ENCODE measurements around the gene PDE4C.

The PDE4C gene

GRCh38 chr19:18251587-18252369, 25.5 kb upstream of the PDE4C start (continued):
- TF ChIP-seq ZBTB10 (tag by site-specific recombination; IDR thresholded peaks at IDR 0.05) (0 out of 2 replicates have a peak, but pooled peaks have one; percentile 14), ZEB2 (tag by site-specific recombination; IDR thresholded peaks at IDR 0.05) (0 out of 2 replicates have a peak, but pooled peaks have one; percentile 41), MEIS1 (CRISPR knock-in tag; IDR thresholded peaks at IDR 0.05; ENCODE audit: borderline replicate concordance) (no peak), ZNF654 (tag by site-specific recombination; IDR thresholded peaks at IDR 0.05; ENCODE audit: low read depth) (peak; percentile 86), INSM2 (tag by site-specific recombination; IDR thresholded peaks at IDR 0.05) (no peak), ZNF391 (tag by site-specific recombination; IDR thresholded peaks at IDR 0.05; ENCODE audit: borderline replicate concordance, low read depth) (0 out of 2 replicates have a peak, but pooled peaks have one; percentile 21), PRDM6 (tag by site-specific recombination; IDR thresholded peaks at IDR 0.05) (no peak), ZNF449 (tag by site-specific recombination; IDR thresholded peaks at IDR 0.05) (peak; percentile 32; the same call in 1 of the 2 replicates)

GRCh38 chr19:18249834-18250233, 23.6 kb upstream of the PDE4C start:
- ChIA-PET CTCF (interaction anchor here (0.7 to 7.5 kb wide), 6 partner anchors 12 to 187 kb away, joined by 3 to 121 read pairs (median 10); partner anchors contain the start of genes LSM4 and RAB3A), POLR2A (interaction anchor here (0.6 to 1.7 kb wide), 3 partner anchors 16 to 27 kb away, joined by 3 to 4 read pairs (median 3); no protein-coding TSS in a partner anchor)
- Histone ChIP-seq H3K4me3 (ENCODE audit: low read depth, low read length) (no peak overlapping the region), H3K27ac (ENCODE audit: extremely low read depth, low read depth, low read length) (no peak overlapping the region), H3K9me3 (ENCODE audit: control insufficient read depth, insufficient read depth, low read depth, low read length) (no peaks in the 10 kb centered on the region), H3K4me1 (ENCODE audit: control insufficient read depth, insufficient read depth, low read length) (no peaks in the 10 kb centered on the region), H3K36me3 (ENCODE audit: control insufficient read depth in 2 of 2, insufficient read depth in 1 of 2, low read length in 2 of 2) (no peaks in the 10 kb centered on the region)
- peak; percentile 58 for TF ChIP-seq ZNF664 (tag by site-specific recombination; IDR thresholded peaks at IDR 0.05)
- no peak for TF ChIP-seq ZNF133 (tag by site-specific recombination; IDR thresholded peaks at IDR 0.05)
- no peak for TF ChIP-seq ZNF280C (tag by site-specific recombination; IDR thresholded peaks at IDR 0.05)

All from HEK293 (cell line).